GM12878 (cell line): Measurements from ENCODE around the gene VIPR2. TPM values are rescaled to one million over a fixed set of nuclear protein-coding genes. Genes with fewer than 3 reads are reported as not detected.

Experiments used
- ATAC-seq: fragments of 200-7000 bp; cut with Tn5 transposase; 3 replicates; pipeline ENCODE4 v1.9.1; 2020; ENCODE audit warnings: mild to moderate bottlenecking, moderate library complexity
- BruUV-seq: library from RNA; stranded (reverse); fragments of 400-500 nt; replicated peaks from 2 replicates; lab custom pipeline; 2021; lab: Mats Ljungman, UMichigan
- CTCF ChIA-PET: fragments of 300-600 bp; sonication (Branson Sonifier 250); formaldehyde crosslinking; extraction: SDS; loops from one replicate; lab custom pipeline; 2021; ENCODE audit warnings: inconsistent platforms; lab: Yijun Ruan, JAX
- POLR2A ChIA-PET: fragments of 350-600 bp; formaldehyde crosslinking; extraction: SDS; loops from one replicate; lab custom pipeline; 2021; ENCODE audit warnings: inconsistent platforms; lab: Charles Lee
- RAD21 ChIA-PET: fragments of 300-600 bp; sonication (Branson Sonifier 250); formaldehyde crosslinking; loops from one replicate; lab custom pipeline; 2023; ENCODE audit warnings: antibody characterized with exemption; ENCODE audit not compliant: unreplicated experiment; lab: Charles Lee
- SMC1A ChIA-PET: fragments of 300-600 bp; sonication (Branson Sonifier 250); formaldehyde crosslinking; loops from one replicate; lab custom pipeline; 2023; ENCODE audit not compliant: unreplicated experiment, uncharacterized antibody; lab: Charles Lee
- DNase-seq: peaks from one replicate; pipeline ENCODE4 v3.0.0-alpha.2; 2011; ENCODE audit warnings: low read depth, low spot score
- FAIRE-seq: peaks from 3 replicates; lab custom pipeline; 2011; peaks lifted over from hg19 to GRCh38; lab: Jason Lieb, UNC
- H2AFZ ChIP-seq: 2 replicates; pipeline ENCODE4 v1.6.0; 2011; ENCODE audit warnings: low read depth, low read length, control low read depth; ENCODE audit not compliant: control insufficient read depth
- H3K27ac ChIP-seq: 2 replicates; pipeline ENCODE4 v1.5.1; 2011; ENCODE audit warnings: control low read depth; ENCODE audit not compliant: control insufficient read depth, insufficient read depth
- H3K27me3 ChIP-seq, 2 experiments: replicated peaks in 1 of 2; 2 replicates each; pipeline versions ENCODE4 v1.6.0 to v1.6.1; 2011; ENCODE audit warnings: low read length in 1 of 2; ENCODE audit not compliant: control insufficient read depth in 2 of 2, insufficient read depth in 2 of 2
- H3K36me3 ChIP-seq, 2 experiments: 2 replicates each; pipeline ENCODE4 v1.5.1; 2011; ENCODE audit warnings: low read length in 1 of 2; ENCODE audit not compliant: control insufficient read depth in 2 of 2, insufficient read depth in 2 of 2
- H3K4me1 ChIP-seq: 2 replicates; pipeline ENCODE4 v1.6.1; 2011; ENCODE audit warnings: mild to moderate bottlenecking, low read length, moderate library complexity, mixed read lengths; ENCODE audit not compliant: control insufficient read depth, insufficient read depth
- H3K4me2 ChIP-seq: 2 replicates; pipeline ENCODE4 v1.6.0; 2011; ENCODE audit warnings: control low read depth; ENCODE audit not compliant: control insufficient read depth, insufficient read depth
- H3K4me3 ChIP-seq: fragments of 200-600 bp; sonication (generic); 2 replicates; pipeline ENCODE4 v1.5.1; 2016
- H3K79me2 ChIP-seq: 2 replicates; pipeline ENCODE4 v1.6.0; 2011; ENCODE audit warnings: low read length; ENCODE audit not compliant: control insufficient read depth, insufficient read depth
- H3K9ac ChIP-seq: 2 replicates; pipeline ENCODE4 v1.8.0; 2011; ENCODE audit warnings: low read length, control low read depth, mixed read lengths; ENCODE audit not compliant: control insufficient read depth, insufficient read depth
- H3K9me3 ChIP-seq: replicated peaks from 3 replicates; pipeline ENCODE4 v1.5.1; 2011; ENCODE audit warnings: mild to moderate bottlenecking, low read length; ENCODE audit not compliant: control insufficient read depth, insufficient read depth
- H4K20me1 ChIP-seq: 2 replicates; pipeline ENCODE4 v1.6.0; 2011; ENCODE audit not compliant: control insufficient read depth, insufficient read depth
- BCLAF1 ChIP-seq: fragments of 450-650 bp; IDR thresholded peaks from 2 replicates; pipeline ENCODE4 v1.6.1; 2017; ENCODE audit warnings: antibody characterized with exemption, mild to moderate bottlenecking, moderate library complexity
- CHD2 ChIP-seq: IDR thresholded peaks from 2 replicates; pipeline ENCODE4 v1.6.1; 2011; ENCODE audit warnings: low read depth, low read length, improper control_type of control experiment, borderline replicate concordance
- EGR1 ChIP-seq, 2 experiments: IDR thresholded peaks; 1 replicate in 1 of 2; 2 replicates in 1 of 2; pipeline ENCODE4 v1.6.1; 2011 to 2012; ENCODE audit warnings: low read depth in 2 of 2, low read length in 2 of 2, borderline replicate concordance in 1 of 2, mild to moderate bottlenecking in 1 of 2, moderate library complexity in 1 of 2
- IRF3 ChIP-seq: fragments of 450-650 bp; IDR thresholded peaks from 2 replicates; pipeline ENCODE4 v1.6.1; 2014; ENCODE audit warnings: mild to moderate bottlenecking
- KAT2A ChIP-seq: conservative IDR thresholded peaks from 2 replicates; pipeline ENCODE4 v1.6.1; 2011; ENCODE audit warnings: low read depth, low read length; ENCODE audit not compliant: control insufficient read depth
- KDM1A ChIP-seq: fragments of 200-600 bp; sonication (generic); IDR thresholded peaks from 2 replicates; pipeline ENCODE4 v1.6.1; 2016; ENCODE audit warnings: borderline replicate concordance
- LARP7 ChIP-seq: fragments of 450-650 bp; IDR thresholded peaks from 2 replicates; pipeline ENCODE4 v1.6.1; 2017; ENCODE audit warnings: mild to moderate bottlenecking
- MEF2B ChIP-seq: fragments of 450-650 bp; IDR thresholded peaks from 2 replicates; pipeline ENCODE4 v1.6.1; 2018; ENCODE audit warnings: mild to moderate bottlenecking, moderate library complexity; ENCODE audit not compliant: partially characterized antibody, poor library complexity, severe bottlenecking
- MYB ChIP-seq: fragments of 150-350 bp; IDR thresholded peaks from 2 replicates; pipeline ENCODE4 v1.6.1; 2014; ENCODE audit warnings: mild to moderate bottlenecking, low read depth, low read length, borderline replicate concordance
- NFIC ChIP-seq: IDR thresholded peaks from 2 replicates; pipeline ENCODE4 v1.6.1; 2012; ENCODE audit warnings: low read depth, mild to moderate bottlenecking, inconsistent platforms, low read length, moderate library complexity
- NFYA ChIP-seq: IDR thresholded peaks from 2 replicates; pipeline ENCODE4 v1.6.1; 2011; ENCODE audit warnings: low read depth, mild to moderate bottlenecking, low read length, improper control_type of control experiment, borderline replicate concordance
- PAX5 ChIP-seq: IDR thresholded peaks from 2 replicates; pipeline ENCODE4 v1.6.1; 2011; ENCODE audit warnings: low read depth, low read length, borderline replicate concordance
- SMARCA5 ChIP-seq: fragments of 450-650 bp; IDR thresholded peaks from 2 replicates; pipeline ENCODE4 v1.6.1; 2017; ENCODE audit warnings: mild to moderate bottlenecking
- SREBF1 ChIP-seq: IDR thresholded peaks from 2 replicates; pipeline ENCODE4 v1.6.1; 2012; ENCODE audit warnings: mild to moderate bottlenecking, low read length
- SRF ChIP-seq, 2 experiments: IDR thresholded peaks; 2 replicates each; pipeline ENCODE4 v1.6.1; 2011; ENCODE audit warnings: low read depth in 2 of 2, low read length in 2 of 2, mild to moderate bottlenecking in 1 of 2, moderate library complexity in 1 of 2
- SUPT20H ChIP-seq: IDR thresholded peaks from 2 replicates; pipeline ENCODE4 v1.6.1; 2011; ENCODE audit warnings: low read depth, mild to moderate bottlenecking, low read length, moderate library complexity, borderline replicate concordance; ENCODE audit not compliant: control insufficient read depth
- ZNF24 ChIP-seq: fragments of 450-650 bp; IDR thresholded peaks from 2 replicates; pipeline ENCODE4 v1.6.1; 2017; ENCODE audit warnings: antibody characterized with exemption, mild to moderate bottlenecking
- ZNF592 ChIP-seq: fragments of 450-650 bp; IDR thresholded peaks from 2 replicates; pipeline ENCODE4 v1.6.1; 2017; ENCODE audit warnings: mild to moderate bottlenecking, moderate library complexity
- WGBS: methylation state at CpG from one replicate; pipeline ENCODE4 v1.1.6; 2016; ENCODE audit warnings: low lambda C conversion rate; ENCODE audit not compliant: insufficient replicate concordance, insufficient coverage; ENCODE audit errors: missing lambda C conversion rate; 5-methylcytosine and 5-hydroxymethylcytosine counted together
- in situ Hi-C: fragments of 300-500 bp; cut with MboI; formaldehyde crosslinking; loops from 9 replicates; pipeline ENCODE4 v1.14.3; 2018; ENCODE audit warnings: mixed read lengths
- intact Hi-C: fragments of 100-400 bp; cut with micrococcal nuclease; formaldehyde crosslinking; loops from one replicate; pipeline ENCODE4 v1.14.2; 2022; ENCODE audit not compliant: unreplicated experiment
- polyA plus RNA-seq, 11 experiments: library from polyadenylated mRNA; depleted of rRNA in 4 of 11; unstranded in 6 of 11; stranded (reverse) in 5 of 11; fragments of >200 nt; fragmentation: Nextera tagmentation in 4 of 11; fragmentation: Illumina TruSeq in 1 of 11; extraction: Ambion mirVana in 4 of 11; extraction: Trizol in 1 of 11; gene quantifications; 1 replicate in 1 of 11; 2 replicates in 10 of 11; pipeline versions ENCODE4 v1.2.1 to v1.2.3, GENCODE V29; 2011 to 2016; ENCODE audit warnings: inconsistent platforms in 2 of 11, missing spikeins in 2 of 11, low read depth in 1 of 11
- total RNA-seq, 4 experiments: library from RNA; depleted of rRNA in 3 of 4; stranded (reverse); fragments of >200 nt in 3 of 4; fragmentation: Illumina TruSeq in 1 of 4; extraction: Trizol in 1 of 4; gene quantifications; 2 replicates each; pipeline versions ENCODE4 v1.2.1 to v1.2.3, GENCODE V29; 2013 to 2021

VIPR2 gene
- total and polyA plus RNA-seq, 10 of the 15 experiments (the other 5 are each of a cell fraction or from before 2014, with no cell fraction given), result not detected

GRCh38 chr7:159152816-159153215 lies 8.1 kb upstream of the VIPR2 start:
- H3K27me3 ChIP-seq, result no peaks in the 10 kb centered on the region
- no peaks in the 10 kb centered on the region for H3K36me3 ChIP-seq
- BruUV-seq, result no TSS peak
- H3K4me3 ChIP-seq, result no peak overlapping the region
- no peaks in the 10 kb centered on the region for H3K9me3 ChIP-seq
- ChIA-PET SMC1A (no interaction called here), RAD21 (no interaction called here), CTCF (no interaction called here), POLR2A (no interaction called here)
- DNase-seq (no peak), ATAC-seq (no peak), FAIRE-seq (no peak)
- H3K79me2 ChIP-seq, result no peaks in the 10 kb centered on the region
- no peak overlapping the region for H3K27ac ChIP-seq
- in situ Hi-C loops (no loop called here), intact Hi-C loops (no loop called here)
- 57% methylated on average over 13 of the region's 13 CpGs for WGBS
- no peaks in the 10 kb centered on the region for H3K4me1 ChIP-seq
- no peak overlapping the region for H3K4me2 ChIP-seq
- H3K9ac ChIP-seq, result no peak overlapping the region
- no peak overlapping the region for H2AFZ ChIP-seq
- no peaks in the 10 kb centered on the region for H4K20me1 ChIP-seq
- TF ChIP-seq EGR1 (IDR thresholded peaks at IDR 0.05; ENCODE audit: borderline replicate concordance in 1 of 2, low read depth in 2 of 2, low read length in 2 of 2) (no peak), MEF2B (no peak), ZNF592 (no peak), IRF3 (no peak), BCLAF1 (no peak), SRF (IDR thresholded peaks at IDR 0.05; ENCODE audit: low read depth in 2 of 2, low read length in 2 of 2) (no peak), NFYA (no peak), KDM1A (no peak), ZNF24 (no peak), SMARCA5 (no peak), LARP7 (no peak), KAT2A (no peak), CHD2 (no peak), PAX5 (no peak), NFIC (no peak), SUPT20H (no peak), SREBF1 (no peak), MYB (no peak)
